RWPE2 (cell line): ENCODE measurements around the gene ZFAND3.
"Not testable (repeated sequence)": the region's sequence is repeated elsewhere in the genome, so short reads cannot be mapped to it uniquely, and the experiment has no call there.

ENCODE experiments used
- ATAC-seq: fragments of 200-7000 bp; cut with Tn5 transposase; 3 replicates; pipeline ENCODE4 v1.9.1; 2021; ENCODE audit warnings: low read depth
- DNase-seq: peaks from one replicate; pipeline ENCODE4 v3.0.0-alpha.2; 2020; ENCODE audit warnings: low spot score
- H3K27ac ChIP-seq: fragments of 450-650 bp; 2 replicates; pipeline ENCODE4 v1.5.1; 2017; ENCODE audit warnings: mild to moderate bottlenecking; ENCODE audit not compliant: poor library complexity, severe bottlenecking
- H3K27me3 ChIP-seq: fragments of 250-450 bp; sonication (Bioruptor Pico); 2 replicates; pipeline ENCODE4 v1.5.1; 2021; ENCODE audit warnings: mild to moderate bottlenecking, moderate library complexity; ENCODE audit not compliant: insufficient read depth, poor library complexity, severe bottlenecking
- H3K36me3 ChIP-seq: fragments of 250-450 bp; sonication (Bioruptor Pico); 2 replicates; pipeline ENCODE4 v1.5.1; 2020; ENCODE audit warnings: low read depth, mild to moderate bottlenecking, moderate library complexity
- H3K4me1 ChIP-seq: fragments of 250-450 bp; sonication (Bioruptor Pico); 2 replicates; pipeline ENCODE4 v1.5.1; 2021; ENCODE audit warnings: mild to moderate bottlenecking, moderate library complexity; ENCODE audit not compliant: insufficient read depth, poor library complexity, severe bottlenecking
- H3K4me3 ChIP-seq: fragments of 250-450 bp; sonication (Bioruptor Pico); 2 replicates; pipeline ENCODE4 v1.5.1; 2021; ENCODE audit warnings: mild to moderate bottlenecking, moderate library complexity; ENCODE audit not compliant: severe bottlenecking
- H3K9me3 ChIP-seq: fragments of 250-450 bp; sonication (Bioruptor Pico); 2 replicates; pipeline ENCODE4 v1.5.1; 2021; ENCODE audit warnings: mild to moderate bottlenecking, moderate library complexity; ENCODE audit not compliant: severe bottlenecking
- TF ChIP-seq, protein P1 (sequence below): fragments of 450-650 bp; IDR thresholded peaks from one replicate; pipeline ENCODE4 v1.5.1; 2017; ENCODE audit warnings: mild to moderate bottlenecking, moderate library complexity; ENCODE audit not compliant: poor library complexity, severe bottlenecking

The ZFAND3 gene

DNA sequence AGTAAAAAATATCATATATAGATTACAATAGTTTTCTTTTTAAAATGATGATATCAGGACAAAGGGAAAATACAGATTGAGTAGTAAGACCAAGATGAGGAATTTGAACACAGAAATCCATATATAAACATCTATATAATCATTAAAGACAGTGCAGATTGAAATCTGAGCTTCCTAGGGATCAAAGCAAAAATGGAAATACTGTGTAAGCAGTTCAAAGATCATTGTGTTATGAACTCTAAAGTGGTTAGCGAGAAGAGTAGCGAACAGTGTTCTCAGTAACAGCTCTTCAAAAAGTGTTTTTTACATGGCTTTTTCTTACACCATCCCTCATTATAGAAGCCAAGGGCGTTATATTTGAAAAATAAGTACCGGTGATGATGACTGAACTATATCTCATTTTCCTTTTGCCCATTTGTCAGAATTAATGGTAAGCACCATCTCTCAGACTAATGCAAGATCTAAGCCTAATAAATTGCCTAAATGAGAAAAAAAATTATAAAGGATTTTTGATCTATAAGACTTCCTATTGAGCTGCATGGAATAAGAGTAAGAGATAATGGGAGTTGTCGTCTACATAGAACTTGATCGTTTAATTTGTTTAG, 226.3 kb downstream of the ZFAND3 start:
- ATAC-seq (no peak), DNase-seq (no peak)
- Histone ChIP-seq H3K27me3 (no peaks in the 10 kb centered on the region), H3K4me3 (no peak overlapping the region), H3K9me3 (no peaks in the 10 kb centered on the region), H3K27ac (no peak overlapping the region), H3K36me3 (no peaks in the 10 kb centered on the region), H3K4me1 (peaks cover 9% of the 10 kb centered on the region)
- TF ChIP-seq, protein P1, sequence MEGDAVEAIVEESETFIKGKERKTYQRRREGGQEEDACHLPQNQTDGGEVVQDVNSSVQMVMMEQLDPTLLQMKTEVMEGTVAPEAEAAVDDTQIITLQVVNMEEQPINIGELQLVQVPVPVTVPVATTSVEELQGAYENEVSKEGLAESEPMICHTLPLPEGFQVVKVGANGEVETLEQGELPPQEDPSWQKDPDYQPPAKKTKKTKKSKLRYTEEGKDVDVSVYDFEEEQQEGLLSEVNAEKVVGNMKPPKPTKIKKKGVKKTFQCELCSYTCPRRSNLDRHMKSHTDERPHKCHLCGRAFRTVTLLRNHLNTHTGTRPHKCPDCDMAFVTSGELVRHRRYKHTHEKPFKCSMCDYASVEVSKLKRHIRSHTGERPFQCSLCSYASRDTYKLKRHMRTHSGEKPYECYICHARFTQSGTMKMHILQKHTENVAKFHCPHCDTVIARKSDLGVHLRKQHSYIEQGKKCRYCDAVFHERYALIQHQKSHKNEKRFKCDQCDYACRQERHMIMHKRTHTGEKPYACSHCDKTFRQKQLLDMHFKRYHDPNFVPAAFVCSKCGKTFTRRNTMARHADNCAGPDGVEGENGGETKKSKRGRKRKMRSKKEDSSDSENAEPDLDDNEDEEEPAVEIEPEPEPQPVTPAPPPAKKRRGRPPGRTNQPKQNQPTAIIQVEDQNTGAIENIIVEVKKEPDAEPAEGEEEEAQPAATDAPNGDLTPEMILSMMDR, result no peak

DNA sequence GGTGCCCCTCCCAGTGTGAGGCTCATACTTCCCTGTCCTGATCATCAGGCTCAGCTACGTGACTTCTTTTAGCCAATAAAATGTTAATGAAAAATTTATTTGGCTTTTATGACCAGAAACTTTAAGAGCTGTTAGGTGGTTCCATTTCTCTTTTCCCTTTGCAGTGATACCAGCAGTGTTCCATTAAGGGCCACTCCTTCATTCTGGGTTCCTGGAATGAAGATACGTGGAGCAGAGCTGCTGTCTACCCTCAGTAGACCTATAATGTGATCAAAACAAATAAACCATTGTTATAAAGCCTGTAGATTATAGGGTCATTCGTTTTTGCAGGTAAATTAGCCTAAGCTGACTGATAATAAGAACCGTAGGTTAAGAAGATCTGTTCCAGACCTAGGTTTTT, 228.0 kb downstream of the ZFAND3 start:
- DNase-seq (no peak), ATAC-seq (no peak)
- Histone ChIP-seq H3K4me3 (no peak overlapping the region), H3K9me3 (no peaks in the 10 kb centered on the region), H3K27ac (no peak overlapping the region), H3K27me3 (no peaks in the 10 kb centered on the region), H3K4me1 (peaks cover 27% of the 10 kb centered on the region), H3K36me3 (no peaks in the 10 kb centered on the region)
- TF ChIP-seq, protein P1, result no peak

DNA sequence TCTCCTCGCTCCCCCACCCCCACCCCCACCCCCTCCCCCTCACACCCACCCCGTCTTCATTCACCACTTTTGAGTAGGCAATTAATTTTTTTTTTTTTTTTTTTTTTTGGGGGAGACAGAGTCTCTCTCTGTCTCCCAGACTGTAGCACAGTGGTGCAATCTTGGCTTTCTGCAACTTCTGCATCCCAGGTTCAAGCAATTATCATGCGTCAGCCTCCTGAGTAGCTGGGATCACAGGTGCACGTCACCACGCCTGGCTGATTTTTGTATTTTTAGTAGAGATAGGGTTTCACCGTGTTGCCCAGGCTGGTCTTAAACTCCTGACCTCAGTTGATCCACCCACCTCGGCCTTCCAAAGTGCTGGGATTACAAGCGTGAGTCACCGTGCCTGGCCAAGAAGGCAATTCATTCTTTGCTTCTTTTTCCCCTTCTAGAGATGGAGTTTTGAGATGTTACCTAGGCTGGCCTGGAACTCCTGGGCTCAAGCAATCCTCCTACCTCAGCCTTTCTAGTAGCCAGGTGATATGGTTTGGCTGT, 230.4 kb downstream of the ZFAND3 start:
- ATAC-seq (peak; percentile 65), DNase-seq (peak; percentile 63)
- Histone ChIP-seq H3K4me1 (peaks cover 32% of the 10 kb centered on the region), H3K27ac (peak overlapping the region; percentile 77)
- H3K4me3 ChIP-seq, H3K27me3 ChIP-seq, H3K9me3 ChIP-seq, H3K36me3 ChIP-seq: not testable (repeated sequence)

DNA sequence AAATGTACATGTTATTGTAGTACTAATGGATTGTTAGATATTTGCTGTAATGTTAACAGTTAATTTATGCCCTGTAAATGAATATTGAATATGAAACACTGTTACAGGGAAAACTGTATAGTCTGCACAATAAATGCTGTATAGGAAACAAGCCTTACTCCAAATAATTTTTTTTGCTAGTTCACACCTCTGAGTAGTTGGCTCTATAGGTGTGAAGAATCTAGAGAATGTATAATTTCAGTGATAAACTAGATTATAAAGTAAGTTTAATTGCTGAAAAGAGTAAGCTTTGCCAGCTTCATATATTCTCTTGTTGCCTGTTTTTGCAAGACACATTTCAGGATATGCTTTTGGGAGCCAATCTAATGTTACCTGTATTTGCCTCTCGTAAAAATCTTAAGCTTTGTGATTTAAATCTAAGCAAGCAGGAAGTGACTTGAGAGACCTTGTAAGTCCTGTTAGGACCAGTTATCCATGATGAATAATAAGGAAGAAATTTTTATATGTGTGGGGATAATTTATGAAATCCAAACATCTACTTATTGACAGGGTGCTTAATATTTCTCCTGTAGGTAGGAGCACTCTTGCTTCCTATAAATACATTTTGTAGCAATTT, 232.4 kb downstream of the ZFAND3 start:
- TF ChIP-seq, protein P1, result no peak
- H3K4me1 ChIP-seq, result peaks cover 43% of the 10 kb centered on the region
- ATAC-seq, result peak; percentile 84

GRCh38 chr6:38054527-38055202, 235.1 kb downstream of the ZFAND3 start:
- Histone ChIP-seq H3K9me3 (no peaks in the 10 kb centered on the region), H3K27ac (no peak overlapping the region), H3K27me3 (no peaks in the 10 kb centered on the region), H3K4me1 (peaks cover 59% of the 10 kb centered on the region), H3K4me3 (no peak overlapping the region), H3K36me3 (no peaks in the 10 kb centered on the region)
- TF ChIP-seq, protein P1, result no peak
- ATAC-seq, result no peak
- no peak for DNase-seq

More for the DNA sequence above, 232.4 kb downstream of the ZFAND3 start:
- Histone ChIP-seq H3K9me3 (no peaks in the 10 kb centered on the region), H3K36me3 (no peaks in the 10 kb centered on the region), H3K4me3 (no peak overlapping the region), H3K27ac (peak overlapping the region; percentile 77), H3K27me3 (no peaks in the 10 kb centered on the region)
- no peak for DNase-seq
